ENCODE data around the gene SCARF2.
"Not testable (repeated sequence)": the region's sequence is repeated elsewhere in the genome, so short reads cannot be mapped to it uniquely, and the experiment has no call there.

SCARF2 gene

GRCh38 chr22:20388200-20388599 is 49.4 kb downstream of the SCARF2 start:
- in situ Hi-C loops (cut with HindIII; ENCODE audit: low pct_ligation_motif_present, low pct_unique_long_range_greater_than_20kb, low sequenced_read_pairs) = no loop called here
- no peak for DNase-seq

GRCh38 chr22:20386972-20387371 is 50.7 kb downstream of the SCARF2 start:
- in situ Hi-C loops (cut with HindIII; ENCODE audit: low pct_ligation_motif_present, low pct_unique_long_range_greater_than_20kb, low sequenced_read_pairs) = no loop called here

DNA sequence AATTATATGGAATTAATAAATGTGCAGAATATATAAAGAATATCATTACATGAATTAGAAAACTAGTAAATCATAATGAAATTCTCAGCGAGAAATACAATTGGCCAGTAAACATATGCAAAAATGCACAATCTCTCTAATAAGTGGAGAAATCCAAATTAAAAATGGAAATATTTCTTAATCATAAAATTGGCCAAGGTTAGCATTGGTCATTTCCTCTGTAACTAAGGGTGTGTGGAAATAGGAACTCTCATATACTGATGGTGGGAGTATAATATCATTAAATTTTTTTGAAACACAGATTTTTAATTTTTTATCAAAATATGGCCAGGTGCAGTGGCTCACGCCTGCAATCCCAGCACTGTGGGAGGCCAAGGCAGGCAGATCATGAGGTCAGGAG is 51.3 kb downstream of the SCARF2 start:
- DNase-seq = no peak
- in situ Hi-C loops (cut with HindIII; ENCODE audit: low pct_ligation_motif_present, low pct_unique_long_range_greater_than_20kb, low sequenced_read_pairs) = no loop called here

More at GRCh38 chr22:20386972-20387371, 50.7 kb downstream of the SCARF2 start:
- no peak for DNase-seq

DNA sequence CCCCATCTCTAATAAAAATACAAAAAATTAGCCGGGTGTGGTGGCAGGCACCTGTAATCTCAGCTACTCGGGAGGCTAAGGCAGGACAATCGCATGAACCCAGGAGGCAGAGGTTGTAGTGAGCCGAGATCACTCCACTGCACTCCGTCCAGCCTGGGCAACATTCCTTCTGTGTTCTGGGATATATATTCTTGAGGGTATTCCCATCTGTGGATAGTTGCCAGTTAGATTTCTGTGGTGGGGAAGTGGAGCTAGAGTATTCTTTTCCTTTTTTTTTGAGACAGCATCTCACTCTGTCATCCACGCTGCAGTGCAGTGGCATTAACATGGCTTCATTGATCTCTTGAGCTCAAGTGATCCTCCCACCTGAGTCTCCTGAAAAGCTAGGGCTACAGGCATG is 52.8 kb downstream of the SCARF2 start:
- in situ Hi-C loops (cut with HindIII; ENCODE audit: low pct_ligation_motif_present, low pct_unique_long_range_greater_than_20kb, low sequenced_read_pairs) = no loop called here
- DNase-seq = no peak

DNA sequence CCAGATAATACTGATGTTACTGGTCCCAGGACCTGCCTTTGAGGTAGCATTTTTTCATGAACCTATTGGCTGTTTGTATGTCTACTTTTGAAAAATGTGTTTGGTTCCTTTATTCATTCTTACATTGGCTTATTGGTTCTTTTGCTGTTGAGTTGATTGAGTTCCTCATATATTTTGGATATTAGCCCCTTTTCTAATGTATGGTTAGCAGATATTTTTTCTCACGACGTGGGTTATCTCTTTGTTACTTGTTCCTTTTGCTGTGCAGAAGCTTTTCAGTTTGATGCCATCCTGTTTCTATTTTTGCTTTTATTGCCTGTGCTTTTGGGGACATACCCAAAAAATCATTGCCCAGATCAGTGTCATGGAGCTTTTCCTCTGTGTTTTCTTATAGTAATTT is 53.5 kb downstream of the SCARF2 start:
- in situ Hi-C loops (cut with HindIII; ENCODE audit: low pct_ligation_motif_present, low pct_unique_long_range_greater_than_20kb, low sequenced_read_pairs) = no loop called here
- DNase-seq = no peak

DNA sequence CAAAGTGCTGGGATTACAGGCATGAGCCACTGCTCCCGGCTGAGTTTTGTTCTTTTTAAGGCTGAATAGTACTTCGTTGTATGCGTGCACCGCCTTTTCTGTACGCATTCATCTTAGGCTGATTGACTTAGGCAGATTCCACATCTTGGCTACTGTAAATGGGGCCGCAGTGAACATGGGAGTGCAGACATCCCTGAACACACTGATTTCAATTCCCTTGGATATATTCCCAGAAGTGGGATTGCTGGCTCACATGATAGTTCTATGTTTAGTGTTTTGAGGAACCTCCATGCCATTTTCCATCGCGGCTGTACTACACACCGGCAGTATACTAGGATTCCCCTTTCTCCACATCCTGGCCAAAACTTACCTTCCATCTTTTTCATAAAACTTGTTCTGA is 54.1 kb downstream of the SCARF2 start:
- DNase-seq = no peak
- in situ Hi-C loops (cut with HindIII; ENCODE audit: low pct_ligation_motif_present, low pct_unique_long_range_greater_than_20kb, low sequenced_read_pairs) = no loop called here

DNA sequence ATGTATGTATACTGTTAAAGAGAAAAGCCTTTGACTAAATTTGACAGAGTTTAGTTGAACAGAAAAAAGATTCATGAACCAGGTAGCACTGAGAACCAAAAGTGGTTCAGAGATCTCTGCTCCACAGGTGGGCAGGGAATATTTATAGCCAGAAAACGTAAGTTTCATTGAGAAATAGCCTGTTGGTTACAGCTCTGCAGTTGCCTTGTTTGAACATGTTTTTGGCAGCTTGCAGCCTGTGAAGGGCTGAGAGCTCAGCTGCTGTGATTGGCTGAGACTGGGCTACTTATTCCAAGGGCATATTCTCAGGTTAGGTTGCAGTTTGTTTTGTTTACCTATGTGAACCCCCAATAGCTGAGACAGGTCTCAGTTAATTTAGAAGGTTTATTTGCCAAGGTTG is 57.1 kb downstream of the SCARF2 start:
- no peak for DNase-seq
- in situ Hi-C loops (cut with HindIII; ENCODE audit: low pct_ligation_motif_present, low pct_unique_long_range_greater_than_20kb, low sequenced_read_pairs) = no loop called here

- DNase-seq; in situ Hi-C loops (cut with HindIII; ENCODE audit: low pct_ligation_motif_present, low pct_unique_long_range_greater_than_20kb, low sequenced_read_pairs): not testable (repeated sequence)
These were observed 58.9 kb downstream of the SCARF2 start for GRCh38 chr22:20378684-20379083.

DNA sequence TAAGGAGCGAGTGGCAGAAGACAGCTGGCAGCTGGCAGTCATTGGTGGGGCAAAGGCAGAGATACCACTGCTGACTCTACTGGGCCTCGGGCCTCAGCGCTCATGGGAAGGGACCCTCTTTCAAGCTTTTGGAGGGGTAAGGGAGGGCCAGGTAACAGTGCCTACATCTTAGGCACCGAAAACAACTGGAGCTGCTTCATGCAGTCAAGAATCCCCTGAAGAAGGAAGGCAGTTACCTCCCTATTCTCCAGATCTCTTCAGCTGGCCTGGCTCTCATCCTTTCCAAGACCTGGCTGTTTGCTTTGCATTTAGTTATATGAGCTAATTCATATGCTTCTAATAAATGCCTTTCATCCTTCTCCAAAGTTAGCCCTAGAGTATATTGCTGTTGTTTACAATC is 59.5 kb downstream of the SCARF2 start:
- in situ Hi-C loops (cut with HindIII; ENCODE audit: low pct_ligation_motif_present, low pct_unique_long_range_greater_than_20kb, low sequenced_read_pairs) = no loop called here
- DNase-seq = no peak

DNA sequence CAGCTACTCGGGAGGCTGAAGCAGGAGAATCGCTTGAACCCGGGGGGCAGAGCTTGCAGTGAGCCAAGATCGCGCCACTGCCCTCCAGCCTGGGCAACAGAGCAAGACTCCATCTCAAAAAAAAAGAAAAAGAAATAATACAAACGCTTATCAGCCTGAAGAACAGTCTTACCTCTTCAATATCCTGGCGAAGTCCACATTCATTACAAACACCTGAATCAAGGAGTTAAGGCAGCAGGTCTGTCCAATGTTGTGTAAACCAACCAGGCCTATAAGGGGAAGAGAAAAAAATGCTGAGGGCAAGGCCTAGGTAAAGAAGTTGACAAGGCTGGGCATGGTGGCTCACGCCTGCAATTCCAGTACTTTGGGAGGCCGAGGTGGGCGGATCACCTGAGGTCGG is 60.6 kb downstream of the SCARF2 start:
- DNase-seq; in situ Hi-C loops (cut with HindIII; ENCODE audit: low pct_ligation_motif_present, low pct_unique_long_range_greater_than_20kb, low sequenced_read_pairs): not testable (repeated sequence)

DNA sequence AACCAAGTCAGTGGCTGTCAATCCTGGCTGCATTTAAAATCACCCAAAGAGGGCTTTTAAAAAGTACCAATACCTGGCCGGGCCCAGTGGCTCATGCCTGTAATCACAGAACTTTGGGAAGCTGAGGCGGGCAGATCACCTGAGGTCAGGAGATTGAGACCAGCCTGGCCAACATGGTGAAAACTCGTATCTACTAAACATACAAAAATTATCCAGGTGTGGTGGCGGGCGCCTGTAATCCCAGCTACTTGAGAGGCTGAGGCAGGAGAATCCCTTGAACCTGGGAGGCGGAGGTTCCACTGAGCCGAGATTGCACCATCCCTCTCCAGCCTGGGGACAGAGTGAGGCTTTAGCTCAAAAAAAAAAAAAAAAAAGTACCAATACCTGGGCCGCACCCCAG is 61.3 kb downstream of the SCARF2 start:
- DNase-seq; in situ Hi-C loops (cut with HindIII; ENCODE audit: low pct_ligation_motif_present, low pct_unique_long_range_greater_than_20kb, low sequenced_read_pairs): not testable (repeated sequence)

Measured in ACHN (cell line).